Activated CD8-positive, alpha-beta memory T cell treated with anti-CD3 and anti-CD28 coated beads for 48 hours (primary cell): ENCODE data around the gene PCDH1.
A peak's percentile ranks its signal among the peaks of the same experiment; 100 is the strongest.

ENCODE experiments used
- DNase-seq, 3 experiments: peaks; one replicate each; pipeline ENCODE4 v3.0.0-alpha.2; 2020; ENCODE audit warnings: low read depth in 2 of 3, low spot score in 2 of 3

Gene PCDH1

GRCh38 chr5:141856037-141856790 lies 22.0 kb downstream of the PCDH1 start:
- no peak for DNase-seq

GRCh38 chr5:141855265-141856036 lies 22.8 kb downstream of the PCDH1 start:
- no peak for DNase-seq

GRCh38 chr5:141853895-141854626 lies 24.1 kb downstream of the PCDH1 start:
- no peak for DNase-seq

GRCh38 chr5:141852448-141852847 lies 25.8 kb downstream of the PCDH1 start:
- no peak for DNase-seq

GRCh38 chr5:141851195-141851874 lies 26.9 kb downstream of the PCDH1 start:
- DNase-seq, result no peak

GRCh38 chr5:141850786-141851185 lies 27.4 kb downstream of the PCDH1 start:
- no peak for DNase-seq

GRCh38 chr5:141850244-141850768 lies 27.9 kb downstream of the PCDH1 start:
- peak in 1 of 3 experiments; percentile 4 for DNase-seq

GRCh38 chr5:141849415-141850243 lies 28.6 kb downstream of the PCDH1 start:
- peak; percentile 40 to 53 (median 42) for DNase-seq

GRCh38 chr5:141848744-141849414 lies 29.3 kb downstream of the PCDH1 start:
- DNase-seq, result no peak

- DNase-seq, result no peak
Measured at GRCh38 chr5:141846031-141846430, 32.2 kb downstream of the PCDH1 start.

- DNase-seq, result no peak
Measured at GRCh38 chr5:141845371-141845851, 32.8 kb downstream of the PCDH1 start.

- no peak for DNase-seq
Measured at GRCh38 chr5:141844414-141845097, 33.7 kb downstream of the PCDH1 start.

GRCh38 chr5:141843156-141843927 lies 34.9 kb downstream of the PCDH1 start:
- no peak for DNase-seq

- no peak for DNase-seq
Measured at GRCh38 chr5:141841378-141842180, 36.6 kb downstream of the PCDH1 start.

- no peak for DNase-seq
Measured at GRCh38 chr5:141840826-141841360, 37.3 kb downstream of the PCDH1 start.

- DNase-seq, result no peak
Measured at GRCh38 chr5:141840280-141840812, 37.9 kb downstream of the PCDH1 start.
